ENCODE measurements around the gene MORC1. TPM values are rescaled to one million over a fixed set of nuclear protein-coding genes. Genes with fewer than 3 reads are reported as not detected.

Gene MORC1
- total and polyA plus RNA-seq, 9 donors = 0.05 to 0.52 (median 0.12) TPM; not detected in 4

- no peak overlapping the region for H3K27ac ChIP-seq
- WGBS, 3 donors = 79 to 88% (median 84%) methylated on average over 7 of the region's 7 CpGs
- no peaks in the 10 kb centered on the region for H3K36me3 ChIP-seq
- intact Hi-C loops (cut with DNase I) = no loop called here
- H3K4me1 ChIP-seq (ENCODE audit: insufficient read depth) = no peaks in the 10 kb centered on the region
- DNase-seq = no peak
- H3K27me3 ChIP-seq = no peaks in the 10 kb centered on the region
- no peaks in the 10 kb centered on the region for H3K9me3 ChIP-seq
- no peak overlapping the region for H3K4me3 ChIP-seq
- no peak for TF ChIP-seq EP300 (IDR thresholded peaks at IDR 0.05)
- no peak for TF ChIP-seq POLR2A (IDR thresholded peaks at IDR 0.05)
- TF ChIP-seq CTCF (IDR thresholded peaks at IDR 0.05) = no peak
Measured at GRCh38 chr3:108951820-108952501, 166.0 kb downstream of the MORC1 start.

DNA sequence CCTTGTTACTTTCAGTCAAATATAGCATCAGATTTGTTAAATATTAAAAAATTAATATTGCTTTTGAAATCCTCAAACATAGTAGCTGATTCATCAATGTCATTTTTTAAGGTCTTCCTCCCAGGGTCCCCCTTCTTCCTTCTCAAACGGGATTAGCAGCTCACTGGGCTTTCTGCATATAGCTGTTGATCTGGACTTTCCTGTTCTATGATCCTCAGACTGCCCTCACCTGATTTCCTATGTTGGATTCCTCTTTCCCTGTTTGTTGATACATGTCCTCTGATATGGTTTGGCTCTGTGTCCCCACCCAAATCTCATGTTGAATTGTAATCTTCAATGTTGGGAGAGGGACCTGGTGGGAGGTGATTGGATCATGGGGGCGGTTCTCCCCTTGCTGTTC, 170.1 kb downstream of the MORC1 start:
- Histone ChIP-seq H3K27ac (no peak overlapping the region), H3K4me1 (ENCODE audit: insufficient read depth) (no peaks in the 10 kb centered on the region), H3K27me3 (no peaks in the 10 kb centered on the region), H3K4me3 (no peak overlapping the region), H3K36me3 (no peaks in the 10 kb centered on the region), H3K9me3 (no peaks in the 10 kb centered on the region)
- no peak for TF ChIP-seq CTCF (IDR thresholded peaks at IDR 0.05)
- no peak for TF ChIP-seq POLR2A (IDR thresholded peaks at IDR 0.05)
- WGBS, 3 donors = 79 to 82% (median 82%) methylated on average over 2 of the region's 2 CpGs
- intact Hi-C loops (cut with DNase I) = no loop called here
- no peak for DNase-seq

GRCh38 chr3:108946292-108947285, 171.3 kb downstream of the MORC1 start:
- intact Hi-C loops (cut with DNase I) = no loop called here
- H3K27ac ChIP-seq = no peak overlapping the region
- H3K27me3 ChIP-seq = no peaks in the 10 kb centered on the region
- 81 to 90% (median 89%) methylated on average over 11 of the region's 11 CpGs for WGBS, 3 donors
- TF ChIP-seq CTCF (IDR thresholded peaks at IDR 0.05) (no peak), EP300 (IDR thresholded peaks at IDR 0.05) (no peak), POLR2A (IDR thresholded peaks at IDR 0.05) (no peak)
- H3K4me3 ChIP-seq = no peak overlapping the region
- no peaks in the 10 kb centered on the region for H3K36me3 ChIP-seq
- H3K4me1 ChIP-seq (ENCODE audit: insufficient read depth) = no peaks in the 10 kb centered on the region
- no peaks in the 10 kb centered on the region for H3K9me3 ChIP-seq
- no peak for DNase-seq

GRCh38 chr3:108940568-108941263, 177.2 kb downstream of the MORC1 start:
- no peak for DNase-seq
- Histone ChIP-seq H3K4me1 (ENCODE audit: insufficient read depth) (no peaks in the 10 kb centered on the region), H3K27me3 (no peaks in the 10 kb centered on the region), H3K9me3 (no peaks in the 10 kb centered on the region), H3K4me3 (no peak overlapping the region), H3K36me3 (no peaks in the 10 kb centered on the region), H3K27ac (no peak overlapping the region)
- WGBS, 3 donors = 47 to 51% (median 49%) methylated on average over 5 of the region's 5 CpGs
- intact Hi-C loops (cut with DNase I) = no loop called here
- TF ChIP-seq EP300 (IDR thresholded peaks at IDR 0.05) = no peak
- TF ChIP-seq CTCF (IDR thresholded peaks at IDR 0.05) = no peak
- TF ChIP-seq POLR2A (IDR thresholded peaks at IDR 0.05) = no peak
